DOHH2 (cell line): ENCODE measurements around the gene DGKD.

ENCODE experiments used
- CTCF ChIP-seq: fragments of 200-600 bp; sonication (generic); IDR thresholded peaks from one replicate; pipeline ENCODE4 v1.5.1; 2014; ENCODE audit warnings: antibody characterized with exemption, mild to moderate bottlenecking, low read depth, low read length; ENCODE audit not compliant: poor library complexity, severe bottlenecking
- EZH2phosphoT487 ChIP-seq: fragments of 200-600 bp; sonication (generic); IDR thresholded peaks from 2 replicates; pipeline ENCODE4 v1.6.1; 2017; ENCODE audit warnings: borderline replicate concordance, mild to moderate bottlenecking, antibody characterized with exemption, low read length, moderate library complexity, mixed read lengths

- no peak for TF ChIP-seq CTCF
- TF ChIP-seq EZH2phosphoT487, result no peak
These were observed 42.9 kb upstream of the DGKD start for GRCh38 chr2:233311241-233311926.
